Ascending aorta (tissue), 2 donors: Measurements from ENCODE around the gene NGDN. TPM values are rescaled to one million over a fixed set of nuclear protein-coding genes. Genes with fewer than 3 reads are reported as not detected.

Experiments used
- DNase-seq, 2 donors: peaks; one replicate each; pipeline ENCODE4 v3.0.0-alpha.2; 2019; ENCODE audit warnings: low spot score in 2 of 2
- H3K27ac ChIP-seq, 2 donors: fragments of 200-600 bp; sonication (generic); one replicate each; pipeline ENCODE4 v1.5.1; 2016 to 2017; ENCODE audit warnings: mild to moderate bottlenecking in 1 of 2
- H3K27me3 ChIP-seq: fragments of 200-600 bp; sonication (generic); one replicate; pipeline ENCODE4 v1.5.1; 2017
- H3K36me3 ChIP-seq, 2 donors: fragments of 200-600 bp; sonication (generic); one replicate each; pipeline ENCODE4 v1.5.1; 2016
- H3K4me1 ChIP-seq, 2 donors: fragments of 200-600 bp; sonication (generic); one replicate each; pipeline ENCODE4 v1.5.1; 2016 to 2017; ENCODE audit warnings: mild to moderate bottlenecking in 1 of 2
- H3K4me3 ChIP-seq, 2 donors: fragments of 200-600 bp; sonication (generic); one replicate each; pipeline ENCODE4 v1.5.1; 2016 to 2017; ENCODE audit warnings: mild to moderate bottlenecking in 1 of 2
- H3K9me3 ChIP-seq, 2 donors: fragments of 200-600 bp; sonication (generic); one replicate each; pipeline ENCODE4 v1.5.1; 2016
- intact Hi-C: fragments of 100-400 bp; cut with DNase I; formaldehyde crosslinking; loops from one replicate; pipeline ENCODE4 v1.15.1; 2023
- total RNA-seq: library from RNA; depleted of rRNA; stranded (reverse); fragments of >200 nt; gene quantifications from one replicate; pipeline ENCODE4 v1.1.0, GENCODE V29; 2016
- TF ChIP-seq, protein P1 (sequence below), 3 experiments: fragments of 200-600 bp in 2 of 3; fragments of 450-650 bp in 1 of 3; sonication (generic) in 2 of 3; IDR thresholded peaks; one replicate each; pipeline ENCODE4 v1.5.1; 2016 to 2019; ENCODE audit warnings: antibody characterized with exemption in 3 of 3, mild to moderate bottlenecking in 1 of 3, moderate library complexity in 1 of 3

Gene NGDN
- total RNA-seq, 1 donor from 2014 or later: 7.8 TPM

DNA sequence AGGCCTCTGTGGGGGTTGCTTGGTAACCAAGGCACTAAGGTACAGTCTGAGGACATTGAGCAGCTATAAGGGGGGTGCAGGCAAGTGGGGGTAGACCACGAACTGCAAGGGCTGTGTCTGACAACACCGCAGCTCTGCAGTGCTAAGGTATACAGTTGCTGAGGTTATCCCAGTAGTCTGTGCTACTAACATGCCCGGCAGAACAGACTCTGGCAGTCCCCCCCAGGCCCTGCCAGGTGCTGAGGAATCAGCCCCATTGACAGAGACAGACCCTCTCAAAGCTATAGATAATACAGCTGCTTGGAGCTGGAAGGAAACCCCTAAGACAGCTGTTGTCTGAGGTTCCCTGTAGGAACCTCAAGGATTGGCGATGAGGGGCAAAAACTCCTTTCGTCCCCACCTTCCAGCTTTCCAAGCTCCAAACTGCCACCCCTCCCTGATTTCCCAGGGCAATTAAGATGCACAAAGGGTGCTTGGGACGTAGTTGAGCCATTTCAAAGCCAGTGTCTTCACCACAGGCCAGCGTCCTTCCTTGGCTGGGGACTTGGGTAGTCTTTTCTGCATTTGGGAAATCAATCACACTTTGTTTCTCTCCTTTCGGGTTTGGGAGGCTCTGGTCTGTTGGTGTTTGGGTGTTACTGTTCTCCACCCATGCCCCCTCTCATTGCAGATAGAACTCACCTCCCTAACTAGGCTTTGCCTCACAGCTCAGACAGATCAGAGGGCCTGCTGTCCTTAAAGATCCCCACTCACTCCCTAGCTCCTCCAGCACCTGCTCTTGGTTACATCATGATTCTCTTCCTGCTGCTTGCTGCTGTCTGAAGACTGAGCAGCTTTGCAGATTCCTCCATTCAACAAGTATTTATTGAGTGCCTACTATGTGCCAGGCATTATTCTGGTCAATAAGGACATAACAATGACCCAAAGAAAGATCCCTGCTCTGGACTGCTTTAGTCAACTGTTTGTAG, 32.1 kb upstream of the NGDN start:
- no peak for DNase-seq
- TF ChIP-seq, protein P1, sequence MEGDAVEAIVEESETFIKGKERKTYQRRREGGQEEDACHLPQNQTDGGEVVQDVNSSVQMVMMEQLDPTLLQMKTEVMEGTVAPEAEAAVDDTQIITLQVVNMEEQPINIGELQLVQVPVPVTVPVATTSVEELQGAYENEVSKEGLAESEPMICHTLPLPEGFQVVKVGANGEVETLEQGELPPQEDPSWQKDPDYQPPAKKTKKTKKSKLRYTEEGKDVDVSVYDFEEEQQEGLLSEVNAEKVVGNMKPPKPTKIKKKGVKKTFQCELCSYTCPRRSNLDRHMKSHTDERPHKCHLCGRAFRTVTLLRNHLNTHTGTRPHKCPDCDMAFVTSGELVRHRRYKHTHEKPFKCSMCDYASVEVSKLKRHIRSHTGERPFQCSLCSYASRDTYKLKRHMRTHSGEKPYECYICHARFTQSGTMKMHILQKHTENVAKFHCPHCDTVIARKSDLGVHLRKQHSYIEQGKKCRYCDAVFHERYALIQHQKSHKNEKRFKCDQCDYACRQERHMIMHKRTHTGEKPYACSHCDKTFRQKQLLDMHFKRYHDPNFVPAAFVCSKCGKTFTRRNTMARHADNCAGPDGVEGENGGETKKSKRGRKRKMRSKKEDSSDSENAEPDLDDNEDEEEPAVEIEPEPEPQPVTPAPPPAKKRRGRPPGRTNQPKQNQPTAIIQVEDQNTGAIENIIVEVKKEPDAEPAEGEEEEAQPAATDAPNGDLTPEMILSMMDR (IDR thresholded peaks at IDR 0.05): no peak
- Histone ChIP-seq H3K27ac (no peak overlapping the region), H3K4me3 (no peak overlapping the region), H3K4me1 (no peaks in the 10 kb centered on the region), H3K36me3 (no peaks in the 10 kb centered on the region), H3K27me3 (no peaks in the 10 kb centered on the region), H3K9me3 (no peaks in the 10 kb centered on the region)
- intact Hi-C loops: no loop called here

DNA sequence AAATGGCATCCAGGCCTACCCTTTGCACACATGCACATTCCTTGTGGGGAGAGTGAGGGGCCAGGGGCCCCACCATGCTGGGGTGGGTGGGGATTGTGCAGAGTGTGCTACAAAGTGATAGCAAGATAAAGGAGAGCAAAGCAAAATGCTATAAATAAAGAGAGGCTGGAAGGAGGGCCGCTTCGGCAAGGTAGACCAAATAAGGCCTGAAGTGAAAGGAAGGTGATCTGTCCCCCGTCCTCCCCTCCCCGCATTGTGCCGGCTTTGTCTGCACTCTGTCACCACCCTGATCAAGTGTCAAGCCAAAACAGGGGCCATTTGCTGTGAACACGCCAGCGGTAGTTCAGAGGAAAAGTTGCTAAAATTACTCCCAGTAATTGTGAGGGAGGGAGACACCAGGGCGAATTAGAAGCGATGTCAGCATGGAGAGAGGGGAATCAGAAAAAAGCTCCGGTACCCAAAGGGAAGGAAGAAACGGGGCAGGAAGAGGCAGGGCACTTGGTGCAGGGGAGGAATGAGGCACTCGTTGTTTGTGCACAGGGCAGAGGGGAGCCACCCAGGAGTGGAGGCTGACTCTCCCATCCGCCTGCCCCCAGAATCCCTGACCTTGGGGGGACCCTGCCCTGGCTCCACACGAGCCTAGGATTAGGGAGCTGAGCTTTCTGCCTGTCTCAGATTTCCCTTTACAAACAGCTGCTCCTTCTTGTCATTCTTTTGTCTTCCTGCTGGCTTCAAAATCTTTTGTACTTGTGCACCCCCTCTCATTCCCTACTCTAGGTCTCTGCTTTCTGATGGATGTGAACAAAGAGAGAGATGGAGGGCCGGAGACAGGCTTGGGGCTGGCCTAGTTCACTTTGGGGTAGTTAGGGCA, 31.2 kb upstream of the NGDN start:
- no peak for DNase-seq

DNA sequence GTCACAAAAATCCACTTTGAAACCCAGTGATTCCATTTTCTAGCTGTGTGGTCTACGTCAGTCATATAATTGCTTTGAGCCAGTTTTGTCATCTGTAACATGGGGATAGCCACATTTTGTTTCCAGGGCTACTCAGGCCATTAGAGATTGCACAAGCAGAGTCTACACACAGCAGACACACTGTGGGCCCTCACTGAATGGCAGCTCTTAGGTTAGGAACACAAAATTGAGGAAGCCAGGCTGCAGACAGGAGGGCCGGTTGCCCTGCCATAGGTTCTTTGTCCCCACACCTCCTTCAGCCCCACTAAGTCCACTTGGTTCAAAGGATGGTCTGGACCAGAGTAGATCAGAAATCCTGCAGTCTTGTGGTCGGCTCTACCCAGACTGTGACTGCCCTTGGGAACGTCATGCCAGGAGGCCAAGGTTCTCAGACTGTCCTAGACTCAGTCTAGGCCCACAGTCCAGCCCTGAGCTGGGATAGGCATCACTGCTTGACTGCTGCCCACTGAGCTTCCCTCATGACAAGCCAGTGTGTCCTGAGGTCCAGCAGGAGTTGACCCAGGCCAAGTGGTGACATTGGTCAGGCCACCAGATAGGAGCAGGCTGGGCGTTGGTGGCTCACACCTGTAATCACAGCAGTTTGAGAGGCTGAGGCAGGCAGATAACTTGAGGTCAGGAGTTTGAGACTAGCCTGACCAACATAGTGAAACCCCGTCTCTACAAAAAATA, 30.2 kb upstream of the NGDN start:
- intact Hi-C loops: no loop called here
- no peaks in the 10 kb centered on the region for H3K4me1 ChIP-seq
- TF ChIP-seq, protein P1 (IDR thresholded peaks at IDR 0.05): no peak
- H3K36me3 ChIP-seq: no peaks in the 10 kb centered on the region
- H3K27me3 ChIP-seq: no peaks in the 10 kb centered on the region
- no peak for DNase-seq
- H3K9me3 ChIP-seq: no peaks in the 10 kb centered on the region
- H3K4me3 ChIP-seq: no peak overlapping the region
- H3K27ac ChIP-seq: no peak overlapping the region

More for the DNA sequence above, 31.2 kb upstream of the NGDN start:
- Histone ChIP-seq H3K4me3 (no peak overlapping the region), H3K9me3 (no peaks in the 10 kb centered on the region), H3K27me3 (no peaks in the 10 kb centered on the region), H3K27ac (no peak overlapping the region), H3K36me3 (no peaks in the 10 kb centered on the region), H3K4me1 (no peaks in the 10 kb centered on the region)
- TF ChIP-seq, protein P1 (IDR thresholded peaks at IDR 0.05): no peak
- intact Hi-C loops: no loop called here

DNA sequence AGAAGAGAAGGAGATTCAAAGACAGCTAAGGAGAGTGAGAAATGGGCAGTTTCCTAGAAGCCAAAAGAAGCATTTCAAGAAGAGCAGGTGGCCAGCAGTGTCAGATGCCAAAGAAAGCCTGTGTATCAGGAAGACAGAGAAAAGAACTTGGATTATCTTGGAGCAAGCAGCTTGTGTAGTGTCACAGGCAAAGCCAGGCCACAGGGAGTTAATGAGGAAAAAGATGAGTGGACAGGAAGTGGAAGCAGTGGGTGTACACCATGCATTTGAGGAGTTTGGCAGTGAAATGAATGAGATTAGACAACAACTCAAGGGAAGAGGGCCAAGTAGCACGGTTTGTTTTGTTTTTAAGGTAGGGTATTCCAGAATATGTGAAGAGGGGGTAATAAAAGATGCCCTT, 28.4 kb upstream of the NGDN start:
- Histone ChIP-seq H3K4me1 (no peaks in the 10 kb centered on the region), H3K36me3 (no peaks in the 10 kb centered on the region), H3K4me3 (no peak overlapping the region), H3K27me3 (no peaks in the 10 kb centered on the region), H3K9me3 (no peaks in the 10 kb centered on the region), H3K27ac (no peak overlapping the region)
- TF ChIP-seq, protein P1 (IDR thresholded peaks at IDR 0.05): no peak
- intact Hi-C loops: no loop called here
- DNase-seq: no peak

DNA sequence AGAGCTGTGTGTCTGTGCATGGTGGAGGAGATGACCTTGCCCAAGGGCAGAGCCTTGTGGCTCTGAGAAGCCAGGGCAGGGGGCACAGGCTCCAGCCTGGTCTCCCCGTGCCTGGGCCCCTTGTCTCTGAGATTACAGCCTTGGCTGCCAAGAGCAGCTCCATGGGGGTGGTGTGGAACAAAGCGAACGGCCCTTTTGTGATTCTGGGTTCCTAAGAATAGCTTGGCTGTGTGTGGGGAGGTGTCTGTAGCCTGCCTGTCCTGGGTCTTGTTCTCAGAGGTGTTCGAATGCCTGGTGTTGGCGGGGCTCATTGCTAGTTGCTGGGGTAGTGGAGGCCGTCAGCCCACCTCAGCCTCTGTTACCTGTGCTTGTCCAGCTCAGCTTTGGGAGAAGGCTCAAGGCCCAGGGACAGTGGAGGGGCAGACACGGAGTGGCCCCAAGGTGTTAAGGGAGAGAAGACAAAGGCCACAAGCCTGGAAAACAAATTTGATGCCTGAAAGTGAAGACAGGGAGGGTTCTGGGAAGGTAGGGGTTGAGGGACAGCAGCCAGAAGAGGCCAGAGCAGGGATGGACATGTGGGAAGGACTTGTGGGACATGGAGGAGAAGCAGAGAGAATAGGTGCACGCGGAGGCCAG, 26.7 kb upstream of the NGDN start:
- DNase-seq: no peak
- H3K4me3 ChIP-seq: no peak overlapping the region
- H3K27me3 ChIP-seq: no peaks in the 10 kb centered on the region
- no peaks in the 10 kb centered on the region for H3K9me3 ChIP-seq
- TF ChIP-seq, protein P1 (IDR thresholded peaks at IDR 0.05): no peak
- H3K27ac ChIP-seq: no peak overlapping the region
- no peaks in the 10 kb centered on the region for H3K4me1 ChIP-seq
- intact Hi-C loops: no loop called here
- H3K36me3 ChIP-seq: no peaks in the 10 kb centered on the region
